PFSK-1 (cell line): Measurements from ENCODE around the gene CD81.

Experiments
- FOXP2 ChIP-seq: optimal IDR thresholded peaks from 2 replicates; pipeline ENCODE3; 2011; ENCODE audit warnings: borderline replicate concordance, control low read depth, inconsistent platforms; ENCODE audit not compliant: insufficient read depth; ENCODE audit errors: extremely low read length, extremely low read depth
- POLR2AphosphoS5 ChIP-seq: IDR thresholded peaks from 2 replicates; pipeline ENCODE4 v1.6.1; 2012; ENCODE audit warnings: low read depth, mild to moderate bottlenecking, control low read depth, low read length, moderate library complexity
- REST ChIP-seq, 2 experiments: IDR thresholded peaks; 2 replicates each; pipeline versions ENCODE4 v1.6.1 to v1.8.0; 2011 to 2012; ENCODE audit warnings: low read depth in 2 of 2, low read length in 2 of 2, control low read depth in 1 of 2, inconsistent platforms in 1 of 2, mild to moderate bottlenecking in 1 of 2, moderate library complexity in 1 of 2; ENCODE audit not compliant: insufficient read depth in 1 of 2
- SIN3A ChIP-seq: IDR thresholded peaks from 2 replicates; pipeline ENCODE4 v1.6.1; 2012; ENCODE audit warnings: mild to moderate bottlenecking, low read length, moderate library complexity, borderline replicate concordance; ENCODE audit not compliant: insufficient read depth
- TAF1 ChIP-seq: IDR thresholded peaks from 2 replicates; pipeline ENCODE4 v1.6.1; 2012; ENCODE audit warnings: low read length, control low read depth, borderline replicate concordance; ENCODE audit not compliant: insufficient read depth

The CD81 gene

GRCh38 chr11:2361565-2361964, 15.5 kb upstream of the CD81 start:
- TF ChIP-seq REST (IDR thresholded peaks at IDR 0.05; ENCODE audit: insufficient read depth in 1 of 2, low read depth in 2 of 2, low read length in 2 of 2), result no peak

GRCh38 chr11:2362414-2362813, 14.7 kb upstream of the CD81 start:
- TF ChIP-seq FOXP2 (no peak), TAF1 (no peak), SIN3A (no peak), POLR2AphosphoS5 (no peak), REST (IDR thresholded peaks at IDR 0.05; ENCODE audit: insufficient read depth in 1 of 2, low read depth in 2 of 2, low read length in 2 of 2) (no peak)

GRCh38 chr11:2363130-2363529, 14.0 kb upstream of the CD81 start:
- TF ChIP-seq TAF1, result no peak
- no peak for TF ChIP-seq SIN3A
- TF ChIP-seq REST (IDR thresholded peaks at IDR 0.05; ENCODE audit: insufficient read depth in 1 of 2, low read depth in 2 of 2, low read length in 2 of 2), result no peak
- TF ChIP-seq POLR2AphosphoS5, result no peak
- no peak for TF ChIP-seq FOXP2

- TF ChIP-seq FOXP2, result no peak
- no peak for TF ChIP-seq POLR2AphosphoS5
- no peak for TF ChIP-seq TAF1
- TF ChIP-seq REST (IDR thresholded peaks at IDR 0.05; ENCODE audit: insufficient read depth in 1 of 2, low read depth in 2 of 2, low read length in 2 of 2), result no peak
- TF ChIP-seq SIN3A, result no peak
These were observed 13.3 kb upstream of the CD81 start for GRCh38 chr11:2363577-2364370.

GRCh38 chr11:2365571-2366210, 11.4 kb upstream of the CD81 start:
- TF ChIP-seq TAF1, result no peak
- TF ChIP-seq FOXP2, result no peak
- TF ChIP-seq SIN3A, result no peak
- TF ChIP-seq POLR2AphosphoS5, result no peak
- TF ChIP-seq REST (IDR thresholded peaks at IDR 0.05; ENCODE audit: insufficient read depth in 1 of 2, low read depth in 2 of 2, low read length in 2 of 2), result no peak
